ENCODE data around the gene MSI2.

DNA sequence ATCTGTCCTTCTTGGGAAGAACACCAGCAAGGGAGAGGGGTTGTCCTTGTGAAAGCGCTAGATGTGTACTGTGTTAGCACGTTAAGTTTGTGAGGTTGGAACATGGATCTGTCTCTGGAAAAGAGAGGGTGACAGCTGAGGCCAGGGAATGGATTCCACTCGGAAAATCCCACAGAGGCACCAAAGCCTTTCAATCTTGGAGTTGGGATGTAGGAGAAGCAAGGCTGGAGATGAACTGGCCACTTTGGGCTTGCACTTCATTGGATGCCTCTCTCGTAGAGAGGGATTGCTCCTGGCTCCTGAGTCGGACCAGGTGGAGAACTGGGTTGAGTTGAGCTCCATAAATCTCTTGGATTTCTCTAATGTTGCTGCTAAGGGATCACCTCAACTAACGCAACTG, 421.5 kb downstream of the MSI2 start:
- TF ChIP-seq POLR2AphosphoS5 (IDR thresholded peaks at IDR 0.05) = no peak
- TF ChIP-seq POLR2A (IDR thresholded peaks at IDR 0.05) = no peak
